ENCODE measurements around the gene SLC35F2. TPM values are rescaled to one million over a fixed set of nuclear protein-coding genes. Genes with fewer than 3 reads are reported as not detected.

SLC35F2 gene
- polyA plus RNA-seq, 1 donor from 2014 or later = 0.59 TPM

DNA sequence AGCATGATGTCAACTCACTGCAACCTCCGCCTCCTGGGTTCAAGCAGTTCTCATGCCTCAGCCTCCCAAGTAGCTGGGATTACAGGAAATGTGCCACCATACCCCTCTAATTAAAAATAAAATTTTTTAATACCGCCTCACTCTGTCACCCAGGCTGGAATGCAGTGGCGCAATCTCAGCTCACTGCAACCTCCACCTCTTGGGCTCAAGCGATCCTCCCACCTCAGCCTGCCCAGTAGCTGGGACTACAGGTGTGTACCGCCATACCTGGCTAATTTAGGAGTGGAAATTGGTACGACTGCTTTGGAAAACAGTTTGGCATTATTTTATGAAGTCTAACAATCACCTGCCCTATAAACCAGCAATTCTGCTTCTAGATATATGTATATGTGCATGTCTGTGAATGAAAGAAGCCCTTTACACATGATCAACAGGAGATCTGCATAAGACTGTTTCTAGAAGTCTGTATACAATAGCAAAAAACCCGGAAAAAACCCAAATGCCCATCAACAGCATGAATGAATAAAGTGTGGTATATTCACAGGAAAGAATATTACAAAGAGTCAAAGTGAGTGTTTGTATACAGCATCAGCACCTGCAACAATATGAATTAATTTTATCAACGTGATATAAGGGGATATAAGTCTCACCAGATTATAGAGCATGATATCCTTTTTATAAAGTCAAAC, 16.0 kb downstream of the SLC35F2 start:
- H3K79me2 ChIP-seq (replicated peaks; ENCODE audit: insufficient read depth, low read length) = no peaks in the 10 kb centered on the region

GRCh38 chr11:107840129-107840484, 18.5 kb downstream of the SLC35F2 start:
- Histone ChIP-seq H3K9me2 (ENCODE audit: insufficient read depth, low read length) (no peaks in the 10 kb centered on the region), H4K20me1 (ENCODE audit: insufficient read depth) (no peaks in the 10 kb centered on the region), H3K79me2 (replicated peaks; ENCODE audit: insufficient read depth, low read length) (no peaks in the 10 kb centered on the region), H3F3A (ENCODE audit: insufficient read depth, low read length, poor library complexity, severe bottlenecking) (no peaks in the 10 kb centered on the region), H3K27ac (ENCODE audit: low read length) (no peak overlapping the region), H3K4me2 (ENCODE audit: low read length) (no peak overlapping the region), H3K4me3 (ENCODE audit: low read length) (no peak overlapping the region), H3K9ac (ENCODE audit: low read length) (no peak overlapping the region), H3K9me3 (ENCODE audit: low read length) (no peaks in the 10 kb centered on the region), H3K27me3 (ENCODE audit: insufficient read depth, low read depth, low read length) (no peaks in the 10 kb centered on the region), H3K36me3 (ENCODE audit: insufficient read depth, low read length) (no peaks in the 10 kb centered on the region), H2AFZ (ENCODE audit: low read depth, low read length) (no peak overlapping the region)
- TF ChIP-seq EZH2 (IDR thresholded peaks at IDR 0.05; ENCODE audit: borderline replicate concordance, insufficient read depth, low read length, poor library complexity, severe bottlenecking) (no peak), TAF1 (IDR thresholded peaks at IDR 0.05; ENCODE audit: low read depth) (no peak), MXI1 (conservative IDR thresholded peaks at IDR 0.05; ENCODE audit: poor library complexity, severe bottlenecking) (no peak), RAD21 (conservative IDR thresholded peaks at IDR 0.05) (no peak), SMC3 (conservative IDR thresholded peaks at IDR 0.05; ENCODE audit: poor library complexity) (no peak), EP300 (conservative IDR thresholded peaks at IDR 0.05; ENCODE audit: poor library complexity, severe bottlenecking) (no peak), POLR2AphosphoS5 (IDR thresholded peaks at IDR 0.05) (no peak)
- TF ChIP-seq, protein P1, sequence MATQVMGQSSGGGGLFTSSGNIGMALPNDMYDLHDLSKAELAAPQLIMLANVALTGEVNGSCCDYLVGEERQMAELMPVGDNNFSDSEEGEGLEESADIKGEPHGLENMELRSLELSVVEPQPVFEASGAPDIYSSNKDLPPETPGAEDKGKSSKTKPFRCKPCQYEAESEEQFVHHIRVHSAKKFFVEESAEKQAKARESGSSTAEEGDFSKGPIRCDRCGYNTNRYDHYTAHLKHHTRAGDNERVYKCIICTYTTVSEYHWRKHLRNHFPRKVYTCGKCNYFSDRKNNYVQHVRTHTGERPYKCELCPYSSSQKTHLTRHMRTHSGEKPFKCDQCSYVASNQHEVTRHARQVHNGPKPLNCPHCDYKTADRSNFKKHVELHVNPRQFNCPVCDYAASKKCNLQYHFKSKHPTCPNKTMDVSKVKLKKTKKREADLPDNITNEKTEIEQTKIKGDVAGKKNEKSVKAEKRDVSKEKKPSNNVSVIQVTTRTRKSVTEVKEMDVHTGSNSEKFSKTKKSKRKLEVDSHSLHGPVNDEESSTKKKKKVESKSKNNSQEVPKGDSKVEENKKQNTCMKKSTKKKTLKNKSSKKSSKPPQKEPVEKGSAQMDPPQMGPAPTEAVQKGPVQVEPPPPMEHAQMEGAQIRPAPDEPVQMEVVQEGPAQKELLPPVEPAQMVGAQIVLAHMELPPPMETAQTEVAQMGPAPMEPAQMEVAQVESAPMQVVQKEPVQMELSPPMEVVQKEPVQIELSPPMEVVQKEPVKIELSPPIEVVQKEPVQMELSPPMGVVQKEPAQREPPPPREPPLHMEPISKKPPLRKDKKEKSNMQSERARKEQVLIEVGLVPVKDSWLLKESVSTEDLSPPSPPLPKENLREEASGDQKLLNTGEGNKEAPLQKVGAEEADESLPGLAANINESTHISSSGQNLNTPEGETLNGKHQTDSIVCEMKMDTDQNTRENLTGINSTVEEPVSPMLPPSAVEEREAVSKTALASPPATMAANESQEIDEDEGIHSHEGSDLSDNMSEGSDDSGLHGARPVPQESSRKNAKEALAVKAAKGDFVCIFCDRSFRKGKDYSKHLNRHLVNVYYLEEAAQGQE (IDR thresholded peaks at IDR 0.05; ENCODE audit: borderline replicate concordance) = no peak
- TF ChIP-seq, protein P2, sequence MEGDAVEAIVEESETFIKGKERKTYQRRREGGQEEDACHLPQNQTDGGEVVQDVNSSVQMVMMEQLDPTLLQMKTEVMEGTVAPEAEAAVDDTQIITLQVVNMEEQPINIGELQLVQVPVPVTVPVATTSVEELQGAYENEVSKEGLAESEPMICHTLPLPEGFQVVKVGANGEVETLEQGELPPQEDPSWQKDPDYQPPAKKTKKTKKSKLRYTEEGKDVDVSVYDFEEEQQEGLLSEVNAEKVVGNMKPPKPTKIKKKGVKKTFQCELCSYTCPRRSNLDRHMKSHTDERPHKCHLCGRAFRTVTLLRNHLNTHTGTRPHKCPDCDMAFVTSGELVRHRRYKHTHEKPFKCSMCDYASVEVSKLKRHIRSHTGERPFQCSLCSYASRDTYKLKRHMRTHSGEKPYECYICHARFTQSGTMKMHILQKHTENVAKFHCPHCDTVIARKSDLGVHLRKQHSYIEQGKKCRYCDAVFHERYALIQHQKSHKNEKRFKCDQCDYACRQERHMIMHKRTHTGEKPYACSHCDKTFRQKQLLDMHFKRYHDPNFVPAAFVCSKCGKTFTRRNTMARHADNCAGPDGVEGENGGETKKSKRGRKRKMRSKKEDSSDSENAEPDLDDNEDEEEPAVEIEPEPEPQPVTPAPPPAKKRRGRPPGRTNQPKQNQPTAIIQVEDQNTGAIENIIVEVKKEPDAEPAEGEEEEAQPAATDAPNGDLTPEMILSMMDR (IDR thresholded peaks at IDR 0.05; ENCODE audit: poor library complexity, severe bottlenecking) = no peak

More for the DNA sequence above, 16.0 kb downstream of the SLC35F2 start:
- H3K36me3 ChIP-seq (ENCODE audit: insufficient read depth, low read length) = no peaks in the 10 kb centered on the region
- H3K4me3 ChIP-seq (ENCODE audit: low read length) = no peak overlapping the region
- H3K9me3 ChIP-seq (ENCODE audit: low read length) = no peaks in the 10 kb centered on the region
- no peaks in the 10 kb centered on the region for H3K9me2 ChIP-seq (ENCODE audit: insufficient read depth, low read length)
- no peak overlapping the region for H2AFZ ChIP-seq (ENCODE audit: low read depth, low read length)
- no peak overlapping the region for H3K4me2 ChIP-seq (ENCODE audit: low read length)
- H3K27ac ChIP-seq (ENCODE audit: low read length) = no peak overlapping the region
- H3K27me3 ChIP-seq (ENCODE audit: insufficient read depth, low read depth, low read length) = no peaks in the 10 kb centered on the region
- H3F3A ChIP-seq (ENCODE audit: insufficient read depth, low read length, poor library complexity, severe bottlenecking) = no peaks in the 10 kb centered on the region
- no peaks in the 10 kb centered on the region for H4K20me1 ChIP-seq (ENCODE audit: insufficient read depth)
- no peak overlapping the region for H3K9ac ChIP-seq (ENCODE audit: low read length)
- TF ChIP-seq EZH2 (IDR thresholded peaks at IDR 0.05; ENCODE audit: borderline replicate concordance, insufficient read depth, low read length, poor library complexity, severe bottlenecking) (no peak), MXI1 (conservative IDR thresholded peaks at IDR 0.05; ENCODE audit: poor library complexity, severe bottlenecking) (no peak), RAD21 (conservative IDR thresholded peaks at IDR 0.05) (no peak), SMC3 (conservative IDR thresholded peaks at IDR 0.05; ENCODE audit: poor library complexity) (no peak), TAF1 (IDR thresholded peaks at IDR 0.05; ENCODE audit: low read depth) (no peak), EP300 (conservative IDR thresholded peaks at IDR 0.05; ENCODE audit: poor library complexity, severe bottlenecking) (no peak), POLR2AphosphoS5 (IDR thresholded peaks at IDR 0.05) (no peak)
- TF ChIP-seq, protein P1 (IDR thresholded peaks at IDR 0.05; ENCODE audit: borderline replicate concordance) = no peak
- TF ChIP-seq, protein P2 (IDR thresholded peaks at IDR 0.05; ENCODE audit: poor library complexity, severe bottlenecking) = no peak
